ENCODE data around the gene ADGRA1.

Gene ADGRA1

GRCh38 chr10:133113146-133113830, 25.6 kb downstream of the ADGRA1 start:
- no peak for DNase-seq (ENCODE audit: low spot score)

GRCh38 chr10:133113847-133114246, 26.1 kb downstream of the ADGRA1 start:
- DNase-seq (ENCODE audit: low spot score) = no peak

GRCh38 chr10:133114251-133114650, 26.5 kb downstream of the ADGRA1 start:
- DNase-seq (ENCODE audit: low spot score) = no peak

- DNase-seq (ENCODE audit: low spot score) = no peak
Measured at GRCh38 chr10:133114726-133115452, 27.2 kb downstream of the ADGRA1 start.

DNA sequence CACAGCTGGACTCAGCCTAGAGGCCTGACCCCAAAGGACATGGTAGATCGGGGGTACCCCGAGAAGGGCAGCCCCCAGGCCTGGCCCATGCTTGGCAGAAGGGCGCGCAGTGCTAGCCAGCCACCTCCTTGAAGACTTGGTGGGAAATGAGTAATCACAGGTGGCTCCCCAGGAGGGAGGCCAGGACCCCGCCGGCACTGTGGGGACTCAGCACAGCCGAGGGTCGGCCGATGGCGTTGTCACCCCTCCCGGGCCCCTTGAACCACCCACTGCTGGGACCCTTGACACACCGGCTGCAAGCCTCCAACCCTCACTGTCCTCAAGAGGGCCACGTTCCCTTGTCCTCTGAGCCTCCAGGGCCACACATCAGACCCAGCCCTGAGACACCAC, 27.7 kb downstream of the ADGRA1 start:
- no peak for DNase-seq (ENCODE audit: low spot score)

GRCh38 chr10:133115976-133116375, 28.3 kb downstream of the ADGRA1 start:
- DNase-seq (ENCODE audit: low spot score) = no peak

DNA sequence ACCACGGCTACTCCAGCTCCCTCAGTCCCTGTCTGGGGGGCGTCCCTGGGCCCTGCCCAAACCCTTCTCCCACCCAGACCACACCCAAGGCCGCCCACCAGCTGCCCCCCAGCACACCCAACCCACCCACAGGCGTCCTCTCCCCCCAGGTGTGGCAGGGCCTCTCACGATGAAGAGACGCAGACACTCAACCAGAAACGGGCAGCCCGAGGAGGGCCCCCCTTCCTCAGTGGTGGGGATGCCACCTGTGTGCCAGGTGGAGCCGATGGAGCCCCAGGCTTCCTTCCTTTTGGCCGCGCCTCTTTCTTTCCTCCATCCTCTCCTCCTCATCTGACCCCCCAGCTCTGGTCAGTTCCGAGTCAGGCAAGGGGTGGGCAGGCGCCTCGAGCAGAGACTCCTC, 28.7 kb downstream of the ADGRA1 start:
- DNase-seq (ENCODE audit: low spot score) = no peak

- DNase-seq (ENCODE audit: low spot score) = no peak
Measured at GRCh38 chr10:133117036-133117687, 29.4 kb downstream of the ADGRA1 start.

DNA sequence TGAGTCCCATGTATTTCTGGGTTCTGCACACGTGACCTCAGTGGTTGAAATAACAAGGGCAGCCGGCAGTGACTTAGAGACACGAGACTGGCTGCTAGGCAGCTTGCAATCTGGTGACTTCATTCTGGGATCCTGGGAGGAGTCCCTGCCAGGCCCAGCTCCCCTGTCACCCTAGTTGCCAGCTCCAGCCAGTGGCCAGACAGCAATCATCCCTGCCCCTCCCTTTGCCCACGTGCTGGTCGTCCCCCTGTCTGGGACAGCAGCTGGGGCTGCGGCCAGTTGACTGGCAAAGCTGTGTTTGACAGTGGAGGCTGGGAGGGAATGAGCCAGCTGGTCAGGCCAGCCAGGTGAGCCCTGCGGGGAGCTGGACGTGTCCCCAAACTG, 30.0 kb downstream of the ADGRA1 start:
- no peak for DNase-seq (ENCODE audit: low spot score)

DNA sequence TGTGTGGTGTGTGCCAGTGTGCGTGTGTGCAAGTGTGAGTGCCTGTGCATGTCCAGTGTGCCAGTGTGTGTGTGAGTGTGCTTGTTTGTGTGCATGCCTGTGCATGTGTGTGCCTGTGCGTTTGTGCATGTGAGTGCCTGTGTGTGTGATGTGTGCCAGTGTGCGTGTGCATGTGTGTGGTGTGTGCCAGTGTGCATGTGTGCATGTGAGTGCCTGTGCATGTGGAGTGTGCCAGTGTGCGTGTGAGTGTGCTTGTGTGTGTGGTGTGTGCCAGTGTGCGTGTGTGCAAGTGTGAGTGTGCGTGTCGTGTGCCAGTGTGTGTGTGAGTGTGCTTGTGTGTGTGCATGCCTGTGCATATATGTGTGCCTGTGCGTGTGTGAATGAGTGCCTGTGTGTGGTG, 33.8 kb downstream of the ADGRA1 start:
- DNase-seq (ENCODE audit: low spot score) = no peak

DNA sequence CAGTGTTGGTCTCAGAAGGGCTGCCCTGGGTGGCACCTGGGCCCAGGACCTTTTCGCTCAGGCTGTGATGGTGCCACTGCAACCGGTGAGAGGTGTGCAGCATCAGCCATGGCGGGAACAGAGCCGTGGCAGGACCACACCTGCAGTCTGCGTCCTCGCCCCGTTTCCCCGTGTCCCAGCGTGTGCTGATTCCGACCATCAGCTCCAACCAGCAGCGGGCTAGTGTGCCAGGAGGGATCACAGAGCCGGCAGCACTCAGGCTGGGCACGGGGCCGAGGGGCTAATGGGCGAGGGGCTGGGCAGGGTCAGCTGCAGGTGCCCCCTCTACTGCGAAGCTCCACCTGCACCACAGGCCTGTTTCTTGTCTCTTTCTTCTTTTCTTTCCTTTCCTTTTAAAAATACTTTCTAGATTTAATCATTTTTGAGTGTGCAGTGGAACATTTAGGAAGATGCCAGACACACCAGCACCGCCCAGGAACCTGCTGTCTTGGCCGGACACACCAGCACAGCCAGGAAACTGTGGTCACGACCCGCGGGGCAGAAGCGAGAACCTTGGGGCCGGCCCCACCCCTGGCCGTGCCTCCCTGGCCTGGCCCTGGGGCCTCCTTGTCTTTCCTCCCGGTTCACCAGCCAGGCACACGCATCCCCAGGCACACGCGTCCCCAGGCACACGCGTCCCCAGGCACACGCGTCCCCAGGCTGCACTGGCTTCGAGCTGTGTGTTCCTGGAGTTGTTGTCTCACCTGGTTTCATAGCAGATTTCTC, 34.6 kb downstream of the ADGRA1 start:
- DNase-seq (ENCODE audit: low spot score) = no peak

GRCh38 chr10:133123050-133123745, 35.5 kb downstream of the ADGRA1 start:
- no peak for DNase-seq (ENCODE audit: low spot score)

DNA sequence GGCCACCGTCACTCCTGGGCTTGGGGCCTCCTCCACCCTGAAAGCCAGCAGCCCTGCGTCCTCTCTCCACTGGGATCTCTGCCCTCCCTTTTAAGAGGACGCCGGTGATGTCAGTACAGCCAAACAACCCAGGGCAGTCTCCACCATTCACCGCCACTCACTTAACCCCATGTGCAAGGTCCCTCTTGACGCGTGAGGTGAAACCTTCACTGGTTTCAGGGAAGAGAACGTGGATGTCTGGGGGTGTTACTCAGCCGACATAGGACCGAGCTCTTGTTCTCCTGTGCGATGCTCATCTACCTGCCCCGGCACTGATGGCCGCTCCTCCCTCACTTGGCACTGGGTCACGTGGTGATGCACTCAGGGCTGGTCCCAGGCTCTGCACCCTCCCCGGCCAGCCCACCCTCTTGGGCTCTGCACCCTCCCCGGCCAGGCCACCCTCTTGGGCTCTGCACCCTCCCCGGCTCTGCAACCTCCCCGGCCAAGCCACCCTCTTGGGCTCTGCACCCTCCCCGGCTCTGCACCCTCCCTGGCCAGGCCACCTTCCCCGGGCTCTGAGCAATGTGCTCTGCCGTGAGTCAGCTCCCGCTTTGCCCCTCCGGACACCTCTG, 36.1 kb downstream of the ADGRA1 start:
- no peak for DNase-seq (ENCODE audit: low spot score)

GRCh38 chr10:133124357-133125211, 36.9 kb downstream of the ADGRA1 start:
- no peak for DNase-seq (ENCODE audit: low spot score)

DNA sequence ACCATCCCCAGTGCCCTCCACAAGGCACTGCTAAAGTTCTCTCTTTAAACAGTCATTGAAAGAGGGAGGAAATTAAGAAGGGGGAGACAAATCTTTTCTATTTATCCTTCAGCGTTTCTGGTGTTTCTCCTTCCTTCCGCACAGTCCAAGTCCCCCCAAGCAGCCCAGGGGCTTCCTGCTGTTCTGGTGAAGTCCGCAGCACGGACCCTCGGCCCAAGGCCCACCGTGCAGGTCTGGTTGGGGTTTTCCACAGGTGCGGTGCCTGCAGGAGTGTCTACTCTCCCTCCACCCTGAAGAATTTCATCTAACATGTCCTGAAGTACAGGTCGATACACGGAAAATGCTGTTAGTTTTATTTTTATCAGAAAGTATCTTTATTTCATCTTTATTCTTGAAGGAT, 38.2 kb downstream of the ADGRA1 start:
- no peak for DNase-seq (ENCODE audit: low spot score)

DNA sequence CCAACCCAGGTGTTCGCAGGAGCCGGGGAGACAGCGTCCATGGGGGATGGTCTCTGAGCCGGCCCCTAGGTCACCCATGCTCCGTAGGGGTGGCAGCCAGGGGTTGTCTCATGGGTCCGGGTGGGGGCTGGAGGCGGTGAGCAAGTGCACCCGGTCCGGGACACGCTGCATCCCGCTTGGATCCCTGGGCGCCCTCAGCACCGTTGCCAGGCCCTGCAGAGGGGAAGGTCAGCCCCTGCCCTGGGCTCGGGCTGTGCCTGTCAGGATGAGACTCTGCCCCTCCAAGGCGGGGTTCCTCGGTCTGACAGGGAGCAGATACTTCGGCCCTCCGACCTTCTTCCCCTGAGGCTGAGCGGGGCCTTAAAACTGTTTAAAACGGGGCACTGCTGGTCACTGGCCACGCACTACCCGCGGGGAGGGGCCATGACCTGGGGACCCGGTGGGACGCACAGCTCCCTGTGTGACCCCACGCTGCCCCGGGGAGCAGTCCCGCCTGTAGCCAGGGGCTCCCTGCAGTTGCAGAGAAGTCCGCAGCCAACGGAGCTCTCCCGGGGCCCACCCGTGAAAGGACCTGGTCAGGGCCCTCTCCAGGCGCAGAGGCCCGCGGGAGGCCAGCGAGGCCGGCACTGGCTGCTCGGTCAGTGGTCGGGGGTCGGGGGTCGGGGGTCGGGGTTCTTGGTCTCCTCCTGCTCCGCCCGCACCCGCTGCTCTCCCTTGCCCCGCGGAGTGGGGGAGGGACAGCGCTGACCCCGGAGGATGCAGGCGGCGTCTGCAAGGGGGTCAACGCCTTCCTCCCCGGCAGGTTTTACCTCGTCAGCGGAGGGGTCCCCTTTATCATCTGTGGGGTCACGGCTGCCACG, 38.9 kb downstream of the ADGRA1 start:
- DNase-seq (ENCODE audit: low spot score) = no peak

GRCh38 chr10:133127291-133128125, 39.8 kb downstream of the ADGRA1 start:
- DNase-seq (ENCODE audit: low spot score) = no peak
